Gastrocnemius medialis (tissue), 4 donors: ENCODE measurements around the gene SHH. TPM values are rescaled to one million over a fixed set of nuclear protein-coding genes. Genes with fewer than 3 reads are reported as not detected.

Experiments used
- ATAC-seq, 2 donors: fragments of 150-250 bp; one replicate each; pipeline ENCODE4 v1.9.1; 2016
- DNase-seq, 2 donors: peaks; one replicate each; pipeline ENCODE4 v3.0.0-alpha.2; 2019
- H3K27ac ChIP-seq, 4 donors: fragments of 200-600 bp; sonication (generic); 1 replicate in 1 of 4; 2 replicates in 3 of 4; pipeline ENCODE4 v1.5.1; 2016 to 2018; ENCODE audit warnings: mild to moderate bottlenecking in 2 of 4, moderate library complexity in 1 of 4
- H3K27me3 ChIP-seq, 3 donors: fragments of 200-600 bp; sonication (generic) in 2 of 3; 1 replicate in 1 of 3; 2 replicates in 2 of 3; pipeline versions ENCODE4 v1.5.1 to v1.6.0; 2016 to 2019; ENCODE audit warnings: mild to moderate bottlenecking in 1 of 3, moderate library complexity in 1 of 3
- H3K36me3 ChIP-seq, 2 donors: fragments of 200-600 bp; sonication (generic) in 1 of 2; one replicate each; pipeline ENCODE4 v1.5.1; 2017 to 2018
- H3K4me1 ChIP-seq, 2 donors: fragments of 200-600 bp; sonication (generic) in 1 of 2; one replicate each; pipeline ENCODE4 v1.5.1; 2016 to 2017; ENCODE audit warnings: mild to moderate bottlenecking in 2 of 2
- H3K4me3 ChIP-seq, 4 donors: fragments of 200-600 bp; sonication (generic) in 3 of 4; 1 replicate in 1 of 4; 2 replicates in 3 of 4; pipeline ENCODE4 v1.5.1; 2016 to 2019; ENCODE audit warnings: mild to moderate bottlenecking in 2 of 4
- H3K9me3 ChIP-seq, 3 donors: fragments of 200-600 bp; sonication (generic) in 2 of 3; 1 replicate in 1 of 3; 2 replicates in 2 of 3; pipeline ENCODE4 v1.5.1; 2016 to 2019
- POLR2A ChIP-seq, 2 donors: fragments of 450-650 bp; IDR thresholded peaks; one replicate each; pipeline ENCODE4 v1.6.1; 2017; ENCODE audit warnings: antibody characterized with exemption in 2 of 2, mild to moderate bottlenecking in 2 of 2, moderate library complexity in 2 of 2
- in situ Hi-C, 4 donors: fragments of 200-750 bp; cut with MboI; loops; one replicate each; pipeline versions ENCODE4 v1.15.0 to v1.8.0; 2017; ENCODE audit warnings: low sequenced_read_pairs in 4 of 4
- intact Hi-C: fragments of 100-400 bp; cut with DNase I; formaldehyde crosslinking; loops from one replicate; pipeline ENCODE4 v1.15.1; 2023; ENCODE audit warnings: low total_unique reads
- total RNA-seq, 4 donors: library from RNA; depleted of rRNA; stranded (reverse); fragments of >200 nt; gene quantifications; one replicate each; pipeline versions ENCODE4 v1.1.0 to v1.2.3, GENCODE V29; 2016
- TF ChIP-seq, protein P1 (sequence below), 5 experiments: fragments of 450-650 bp in 3 of 5; fragments of 200-600 bp in 2 of 5; sonication (generic) in 2 of 5; IDR thresholded peaks in 4 of 5; conservative IDR thresholded peaks in 1 of 5; 1 replicate in 4 of 5; 2 replicates in 1 of 5; pipeline ENCODE4 v1.5.1; 2016 to 2019; ENCODE audit warnings: antibody characterized with exemption in 5 of 5, mild to moderate bottlenecking in 3 of 5, moderate library complexity in 3 of 5

Gene SHH
- total RNA-seq, 4 donors from 2014 or later, result not detected

DNA sequence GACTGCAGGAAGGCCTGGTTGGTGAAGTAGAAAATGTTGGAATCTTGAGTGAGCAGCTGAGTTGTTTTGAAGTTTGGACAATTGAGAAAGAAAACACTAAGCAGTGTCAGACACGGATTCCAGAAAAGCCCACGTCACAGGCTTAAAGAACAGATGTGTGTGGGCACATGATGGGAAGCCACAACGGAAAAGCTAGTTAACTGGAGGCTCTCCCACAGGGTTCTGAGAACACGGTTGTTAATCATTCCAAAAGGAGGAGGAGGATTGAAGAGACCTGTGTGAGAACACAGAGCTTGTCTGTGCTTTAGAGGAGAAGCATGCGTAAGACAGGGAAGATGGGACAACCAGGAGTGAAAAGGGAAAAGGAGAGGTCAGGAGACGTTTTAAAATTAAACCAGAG, 42.6 kb downstream of the SHH start:
- H3K36me3 ChIP-seq, result peaks cover 0 to 50% of the 10 kb centered on the region in 2 donors
- intact Hi-C loops, result loop anchor here (10.0 kb wide), 1 partner anchor 845 kb away; no protein-coding TSS in a partner anchor

DNA sequence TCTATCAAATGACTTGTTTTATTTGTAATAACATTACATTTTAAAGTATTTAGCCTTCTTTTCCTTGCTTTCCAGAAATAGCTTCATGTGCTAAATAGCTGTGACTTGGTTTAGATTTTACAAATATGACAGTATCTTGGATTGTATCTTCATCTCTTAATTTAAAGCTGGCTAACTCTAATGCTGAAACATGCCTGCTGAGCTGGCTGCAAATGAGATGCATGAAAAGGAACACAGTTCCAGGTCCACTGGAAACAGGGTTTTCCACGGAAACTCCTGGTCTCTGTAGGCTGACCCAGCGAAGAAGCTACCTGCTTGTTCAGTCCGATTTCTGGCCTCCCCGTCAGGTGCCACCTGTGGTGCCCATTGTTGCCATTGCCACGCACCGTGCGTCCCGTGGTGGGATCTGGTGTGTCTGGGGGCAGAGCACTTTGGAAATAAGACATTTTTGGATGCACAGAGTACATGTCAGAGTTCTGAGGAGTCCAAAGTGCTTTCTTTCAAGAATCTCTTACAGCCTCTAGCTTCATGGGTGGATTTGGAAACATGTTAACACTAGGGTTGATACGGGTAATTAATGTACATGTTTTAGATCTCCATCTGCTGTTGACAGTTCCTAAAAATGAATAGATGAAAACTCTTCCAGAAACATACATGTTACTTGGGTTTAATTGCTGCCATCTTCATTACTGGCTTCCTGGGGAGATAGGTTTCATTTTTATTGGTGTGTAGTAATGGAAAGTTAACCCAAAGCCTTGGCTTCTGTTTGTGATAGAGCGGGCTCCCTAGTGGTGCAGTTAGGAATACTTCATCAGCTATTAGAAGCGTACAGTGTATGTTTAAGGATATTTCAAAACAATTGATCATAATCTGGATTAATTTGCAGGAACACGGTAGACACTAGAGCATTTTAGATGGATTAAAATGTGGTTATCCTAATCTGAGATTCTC, 45.0 kb downstream of the SHH start:
- no peak overlapping the region for H3K4me3 ChIP-seq
- in situ Hi-C loops, result loop anchor here in 3 of 4 donors (5.0 to 25.0 kb wide), 3 partner anchors 165 to 830 kb away; no protein-coding TSS in a partner anchor
- TF ChIP-seq POLR2A (IDR thresholded peaks at IDR 0.05), result no peak
- TF ChIP-seq, protein P1, sequence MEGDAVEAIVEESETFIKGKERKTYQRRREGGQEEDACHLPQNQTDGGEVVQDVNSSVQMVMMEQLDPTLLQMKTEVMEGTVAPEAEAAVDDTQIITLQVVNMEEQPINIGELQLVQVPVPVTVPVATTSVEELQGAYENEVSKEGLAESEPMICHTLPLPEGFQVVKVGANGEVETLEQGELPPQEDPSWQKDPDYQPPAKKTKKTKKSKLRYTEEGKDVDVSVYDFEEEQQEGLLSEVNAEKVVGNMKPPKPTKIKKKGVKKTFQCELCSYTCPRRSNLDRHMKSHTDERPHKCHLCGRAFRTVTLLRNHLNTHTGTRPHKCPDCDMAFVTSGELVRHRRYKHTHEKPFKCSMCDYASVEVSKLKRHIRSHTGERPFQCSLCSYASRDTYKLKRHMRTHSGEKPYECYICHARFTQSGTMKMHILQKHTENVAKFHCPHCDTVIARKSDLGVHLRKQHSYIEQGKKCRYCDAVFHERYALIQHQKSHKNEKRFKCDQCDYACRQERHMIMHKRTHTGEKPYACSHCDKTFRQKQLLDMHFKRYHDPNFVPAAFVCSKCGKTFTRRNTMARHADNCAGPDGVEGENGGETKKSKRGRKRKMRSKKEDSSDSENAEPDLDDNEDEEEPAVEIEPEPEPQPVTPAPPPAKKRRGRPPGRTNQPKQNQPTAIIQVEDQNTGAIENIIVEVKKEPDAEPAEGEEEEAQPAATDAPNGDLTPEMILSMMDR (IDR thresholded peaks at IDR 0.05 in 4 of 5, conservative IDR thresholded peaks at IDR 0.05 in 1 of 5), result no peak
- no peaks in the 10 kb centered on the region for H3K27me3 ChIP-seq
- intact Hi-C loops, result loop anchor here (10.0 kb wide), 1 partner anchor 842 kb away; no protein-coding TSS in a partner anchor
- H3K36me3 ChIP-seq, result peaks cover 0 to 51% of the 10 kb centered on the region in 2 donors
- no peak for DNase-seq
- no peaks in the 10 kb centered on the region for H3K9me3 ChIP-seq
- peaks cover 10 to 16% of the 10 kb centered on the region in 2 donors for H3K4me1 ChIP-seq
- no peak overlapping the region for H3K27ac ChIP-seq
- ATAC-seq, result no peak

More for the DNA sequence above, 42.6 kb downstream of the SHH start:
- Histone ChIP-seq H3K27ac (no peak overlapping the region), H3K4me1 (no peaks in the 10 kb centered on the region), H3K4me3 (no peak overlapping the region), H3K9me3 (no peaks in the 10 kb centered on the region), H3K27me3 (no peaks in the 10 kb centered on the region)
- TF ChIP-seq, protein P1 (IDR thresholded peaks at IDR 0.05 in 4 of 5, conservative IDR thresholded peaks at IDR 0.05 in 1 of 5), result no peak
- no peak for TF ChIP-seq POLR2A (IDR thresholded peaks at IDR 0.05)
- in situ Hi-C loops, result loop anchor here in 3 of 4 donors (5.0 to 25.0 kb wide), 3 partner anchors 167 to 832 kb away; no protein-coding TSS in a partner anchor
- ATAC-seq, result no peak
- DNase-seq, result no peak

DNA sequence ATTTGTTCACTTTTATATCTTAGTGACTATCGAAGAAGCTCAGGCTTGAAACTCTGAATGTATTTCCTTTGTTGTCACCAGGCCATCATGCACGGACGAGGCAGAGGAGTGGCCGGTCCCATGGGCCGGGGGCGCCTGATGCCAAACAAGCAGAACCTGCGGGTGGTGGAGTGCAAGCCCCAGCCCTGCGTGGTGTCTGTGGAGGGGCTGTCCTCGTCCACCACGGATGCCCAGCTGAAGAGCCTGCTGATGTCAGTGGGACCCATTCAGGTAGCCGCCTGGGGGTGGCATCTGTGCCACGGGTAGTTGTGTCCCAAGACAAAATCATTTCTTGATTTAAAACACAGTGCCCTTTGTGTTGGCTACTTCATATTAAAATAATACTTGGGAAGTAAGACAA, 45.9 kb downstream of the SHH start:
- ATAC-seq (no peak), DNase-seq (no peak)
- in situ Hi-C loops, result loop anchor here in 3 of 4 donors (5.0 to 25.0 kb wide), 3 partner anchors 164 to 829 kb away; no protein-coding TSS in a partner anchor
- H3K36me3 ChIP-seq, result peaks cover 0 to 47% of the 10 kb centered on the region in 2 donors
- H3K9me3 ChIP-seq, result no peaks in the 10 kb centered on the region
- peaks cover 16 to 24% of the 10 kb centered on the region in 2 donors for H3K4me1 ChIP-seq
- H3K4me3 ChIP-seq, result no peak overlapping the region
- intact Hi-C loops, result loop anchor here (10.0 kb wide), 1 partner anchor 842 kb away; no protein-coding TSS in a partner anchor
- no peak overlapping the region for H3K27ac ChIP-seq
- TF ChIP-seq POLR2A (IDR thresholded peaks at IDR 0.05), result no peak
- TF ChIP-seq, protein P1 (IDR thresholded peaks at IDR 0.05 in 4 of 5, conservative IDR thresholded peaks at IDR 0.05 in 1 of 5), result no peak
- H3K27me3 ChIP-seq, result no peaks in the 10 kb centered on the region

DNA sequence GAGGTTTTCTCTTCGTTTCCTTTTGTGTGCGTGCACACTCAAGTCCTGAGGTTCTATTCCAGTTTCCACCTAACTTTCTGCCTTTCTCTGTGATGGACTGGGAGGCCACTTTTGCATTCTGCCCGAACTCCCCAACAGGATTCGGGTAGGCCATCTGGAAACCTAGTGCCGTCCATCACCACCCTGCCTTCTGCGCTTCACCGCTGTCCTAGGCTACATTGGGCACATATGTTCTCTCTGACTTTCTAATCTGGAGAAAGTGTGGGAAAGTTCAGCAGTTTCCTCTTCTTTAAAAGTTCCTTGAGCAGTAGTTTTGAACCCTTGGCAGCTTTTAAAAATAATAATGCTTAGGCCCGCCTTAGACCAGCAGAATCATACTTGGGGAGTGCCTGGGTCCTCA, 46.8 kb downstream of the SHH start:
- Histone ChIP-seq H3K27me3 (no peaks in the 10 kb centered on the region), H3K36me3 (peaks cover 0 to 43% of the 10 kb centered on the region in 2 donors), H3K9me3 (no peaks in the 10 kb centered on the region), H3K27ac (no peak overlapping the region), H3K4me3 (no peak overlapping the region), H3K4me1 (peaks cover 19 to 25% of the 10 kb centered on the region in 2 donors)
- TF ChIP-seq, protein P1 (IDR thresholded peaks at IDR 0.05 in 4 of 5, conservative IDR thresholded peaks at IDR 0.05 in 1 of 5), result no peak
- TF ChIP-seq POLR2A (IDR thresholded peaks at IDR 0.05), result no peak
- no peak for ATAC-seq
- intact Hi-C loops, result loop anchor here (10.0 kb wide), 1 partner anchor 841 kb away; no protein-coding TSS in a partner anchor
- no peak for DNase-seq
- in situ Hi-C loops, result loop anchor here in 3 of 4 donors (5.0 to 25.0 kb wide), 3 partner anchors 163 to 828 kb away; no protein-coding TSS in a partner anchor
